HG03457 (cell line): ENCODE results near the gene FAM111B.
"Not testable (repeated sequence)": the region's sequence is repeated elsewhere in the genome, so short reads cannot be mapped to it uniquely, and the experiment has no call there.

Source experiments
- ATAC-seq: cut with Tn5 transposase; IDR thresholded peaks from one replicate; pipeline ENCODE4 v1.9.1; 2021; ENCODE audit warnings: moderate number of reproducible peaks; ENCODE audit not compliant: unreplicated experiment

The FAM111B gene

GRCh38 chr11:59106363-59107336, at the start of gene FAM111B:
FAM111B (plus strand) TSS chr11:59107237; CDS start chr11:59109626, 2,389 bp downstream.
- ATAC-seq, result peak; percentile 69

GRCh38 chr11:59058120-59059033, 48.7 kb upstream of the FAM111B start:
- ATAC-seq, result peak; percentile 90

- ATAC-seq, result not testable (repeated sequence)
Observed at GRCh38 chr11:59060096-59060495, 46.9 kb upstream of the FAM111B start.

- ATAC-seq, result no peak
Observed at GRCh38 chr11:59062602-59063529, 44.2 kb upstream of the FAM111B start.

GRCh38 chr11:59063996-59064727, 42.9 kb upstream of the FAM111B start:
- ATAC-seq, result not testable (repeated sequence)

DNA sequence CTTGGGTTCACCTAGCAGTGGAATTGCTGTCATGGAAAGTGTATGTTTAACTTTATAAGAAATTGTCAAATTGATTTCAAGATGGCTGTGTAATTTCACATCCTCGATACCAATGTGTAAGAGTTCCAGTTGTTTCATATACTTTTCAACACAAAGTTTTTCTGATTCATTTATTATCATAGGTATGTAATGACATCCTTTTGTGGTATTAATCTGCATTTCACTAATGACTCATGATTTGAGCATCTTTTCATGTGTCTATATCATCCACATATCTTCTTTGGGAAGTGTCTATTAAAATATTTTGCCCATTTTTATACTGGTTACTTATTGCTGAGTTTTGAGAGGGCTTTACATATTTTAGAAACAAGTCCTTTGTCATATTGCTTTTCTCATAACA, 38.0 kb upstream of the FAM111B start:
- no peak for ATAC-seq

GRCh38 chr11:59076876-59077571, 30.0 kb upstream of the FAM111B start:
- peak; percentile 71 for ATAC-seq

DNA sequence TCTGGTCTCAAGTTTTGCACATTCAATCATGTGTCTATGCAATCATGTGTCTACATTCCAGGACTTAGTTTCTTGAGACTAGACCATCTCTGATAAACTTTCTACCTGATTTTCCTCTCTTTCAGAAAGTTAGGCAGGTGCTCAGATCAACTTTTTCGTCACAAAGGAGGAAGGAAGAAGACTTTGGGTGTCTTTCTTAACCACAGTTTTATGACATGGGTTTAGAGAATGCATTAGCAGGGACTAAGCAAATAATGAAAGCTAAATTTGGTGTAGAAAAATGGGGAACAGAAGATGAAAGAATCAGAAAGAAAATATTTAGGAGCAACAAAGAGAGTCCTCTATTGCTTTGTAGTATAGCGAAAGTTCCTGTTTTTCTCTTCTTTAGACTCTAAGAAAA, 28.6 kb upstream of the FAM111B start:
- no peak for ATAC-seq

- ATAC-seq, result no peak
Observed at GRCh38 chr11:59079086-59079485, 28.0 kb upstream of the FAM111B start.

DNA sequence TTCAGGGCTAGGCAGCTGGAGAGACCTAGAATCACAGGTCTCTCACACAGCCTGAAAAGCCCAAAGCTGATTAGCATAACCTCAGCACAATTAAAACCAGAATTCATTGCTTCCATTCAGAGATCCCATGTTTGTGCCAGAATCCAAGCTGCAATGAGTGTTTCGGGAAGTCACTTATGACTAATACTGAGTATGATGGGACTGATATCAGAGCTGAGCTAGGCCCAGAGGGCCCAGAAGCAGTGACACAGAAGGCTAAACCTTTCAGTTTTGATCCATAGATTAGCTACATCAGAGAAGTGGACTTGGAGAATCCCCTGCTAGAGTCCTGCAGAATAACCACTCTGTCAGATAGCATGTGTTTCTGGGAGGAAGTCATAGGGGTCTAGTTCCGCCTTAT, 26.6 kb upstream of the FAM111B start:
- not testable (repeated sequence) for ATAC-seq

GRCh38 chr11:59081430-59082020, 25.5 kb upstream of the FAM111B start:
- ATAC-seq, result not testable (repeated sequence)

GRCh38 chr11:59086007-59086406, 21.0 kb upstream of the FAM111B start, which contains the start of gene GLYATL1B:
GLYATL1B (plus strand) TSS chr11:59086307; CDS start chr11:59086307, 0 bp downstream.
- not testable (repeated sequence) for ATAC-seq

DNA sequence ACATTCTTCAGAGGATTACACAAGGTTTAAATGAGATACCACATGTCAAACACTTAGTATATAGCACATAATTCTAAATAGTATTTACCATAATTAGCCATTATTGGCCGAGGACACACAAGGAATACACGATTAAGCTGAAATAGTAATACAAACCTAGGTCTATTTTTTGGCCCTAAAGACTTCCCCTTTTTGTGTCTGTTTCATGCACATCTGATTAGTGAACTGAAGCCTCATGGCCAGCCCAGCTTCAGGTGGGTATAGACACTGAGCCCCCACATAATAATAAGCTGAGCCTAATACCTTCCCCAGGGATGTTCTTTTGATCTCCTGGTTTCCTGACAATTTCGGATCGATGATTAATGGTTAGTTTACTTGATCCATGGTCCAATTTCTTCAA, 18.9 kb upstream of the FAM111B start:
- ATAC-seq, result no peak

- not testable (repeated sequence) for ATAC-seq
Observed at GRCh38 chr11:59093576-59093975, 13.5 kb upstream of the FAM111B start.

DNA sequence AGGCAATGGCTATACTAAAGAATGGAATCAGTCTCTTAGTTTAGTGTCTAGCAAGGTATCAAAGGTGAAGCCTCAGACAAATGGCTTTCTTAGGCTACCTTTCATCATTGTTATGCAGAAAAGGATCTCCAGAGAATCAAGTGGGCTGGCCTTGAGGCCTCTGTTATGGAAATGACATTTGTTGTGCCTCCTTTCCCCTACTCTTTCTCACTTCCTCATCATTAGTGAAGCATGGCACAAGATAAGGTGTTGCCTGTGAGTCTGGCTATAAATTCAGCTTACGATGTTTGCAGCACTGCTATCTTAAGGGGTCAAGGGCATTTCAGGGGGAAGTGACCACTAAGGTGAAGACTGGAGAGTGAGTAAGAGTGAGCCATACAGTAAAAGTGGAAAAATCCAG, 11.8 kb upstream of the FAM111B start:
- ATAC-seq, result not testable (repeated sequence)

DNA sequence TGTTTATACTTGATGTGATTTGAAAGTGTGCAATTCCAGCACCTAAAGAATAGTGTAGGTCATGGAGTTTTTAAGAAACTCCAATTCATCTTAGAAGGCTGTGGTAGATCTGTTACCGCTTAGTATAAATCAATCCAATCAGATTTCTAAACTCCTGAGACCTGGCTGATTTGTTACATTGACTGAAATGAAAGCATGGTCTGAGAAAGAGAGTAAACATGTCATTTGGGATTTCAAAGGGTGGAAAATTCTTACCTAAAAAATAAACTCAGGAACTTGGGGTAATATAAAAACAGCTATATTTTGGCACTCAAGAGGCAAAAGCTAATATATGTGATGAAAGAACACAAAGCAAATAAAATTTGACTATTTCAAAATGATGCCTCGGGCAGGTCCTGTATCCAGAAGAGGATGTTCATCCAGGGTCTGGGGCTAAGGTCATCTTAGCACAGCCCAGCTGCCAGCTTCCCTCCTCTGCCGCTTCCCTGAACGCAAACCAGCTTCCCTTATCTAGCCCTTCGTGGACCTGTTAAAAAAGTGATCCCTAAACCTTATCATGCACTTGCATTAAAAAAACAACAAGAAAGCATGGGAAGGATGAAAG, 11.0 kb upstream of the FAM111B start:
- not testable (repeated sequence) for ATAC-seq

GRCh38 chr11:59097113-59097708, 9.8 kb upstream of the FAM111B start:
- no peak for ATAC-seq

GRCh38 chr11:59097938-59098337, 9.1 kb upstream of the FAM111B start:
- ATAC-seq, result not testable (repeated sequence)
